ENCODE data around the gene CBX8.

- TF ChIP-seq SP1 (IDR thresholded peaks at IDR 0.05) (no peak), ELF4 (IDR thresholded peaks at IDR 0.05) (no peak), ZNF384 (IDR thresholded peaks at IDR 0.05) (no peak), FOXK2 (IDR thresholded peaks at IDR 0.05) (no peak), BHLHE40 (IDR thresholded peaks at IDR 0.05; ENCODE audit: borderline replicate concordance) (no peak), CTBP1 (IDR thresholded peaks at IDR 0.05; ENCODE audit: borderline replicate concordance) (no peak), TARDBP (IDR thresholded peaks at IDR 0.05) (no peak), FOXM1 (IDR thresholded peaks at IDR 0.05; ENCODE audit: borderline replicate concordance) (no peak), PKNOX1 (IDR thresholded peaks at IDR 0.05) (no peak)
Observed at GRCh38 chr17:79836972-79837887, 40.4 kb upstream of the CBX8 start.
